GM12878 (cell line): ENCODE results near the gene NF1. TPM values are rescaled to one million over a fixed set of nuclear protein-coding genes. Genes with fewer than 3 reads are reported as not detected.

Experiments used
- ATAC-seq: fragments of 200-7000 bp; cut with Tn5 transposase; 3 replicates; pipeline ENCODE4 v1.9.1; 2020; ENCODE audit warnings: mild to moderate bottlenecking, moderate library complexity
- BruUV-seq: library from RNA; stranded (reverse); fragments of 400-500 nt; replicated peaks from 2 replicates; lab custom pipeline; 2021; lab: Mats Ljungman, UMichigan
- CTCF ChIA-PET: fragments of 300-600 bp; sonication (Branson Sonifier 250); formaldehyde crosslinking; extraction: SDS; loops from one replicate; lab custom pipeline; 2021; ENCODE audit warnings: inconsistent platforms; lab: Yijun Ruan, JAX
- POLR2A ChIA-PET: fragments of 350-600 bp; formaldehyde crosslinking; extraction: SDS; loops from one replicate; lab custom pipeline; 2021; ENCODE audit warnings: inconsistent platforms; lab: Charles Lee
- RAD21 ChIA-PET: fragments of 300-600 bp; sonication (Branson Sonifier 250); formaldehyde crosslinking; loops from one replicate; lab custom pipeline; 2023; ENCODE audit warnings: antibody characterized with exemption; ENCODE audit not compliant: unreplicated experiment; lab: Charles Lee
- SMC1A ChIA-PET: fragments of 300-600 bp; sonication (Branson Sonifier 250); formaldehyde crosslinking; loops from one replicate; lab custom pipeline; 2023; ENCODE audit not compliant: unreplicated experiment, uncharacterized antibody; lab: Charles Lee
- DNase-seq: peaks from one replicate; pipeline ENCODE4 v3.0.0-alpha.2; 2011; ENCODE audit warnings: low read depth, low spot score
- FAIRE-seq: peaks from 3 replicates; lab custom pipeline; 2011; peaks lifted over from hg19 to GRCh38; lab: Jason Lieb, UNC
- H2AFZ ChIP-seq: 2 replicates; pipeline ENCODE4 v1.6.0; 2011; ENCODE audit warnings: low read depth, low read length, control low read depth; ENCODE audit not compliant: control insufficient read depth
- H3K27ac ChIP-seq: 2 replicates; pipeline ENCODE4 v1.5.1; 2011; ENCODE audit warnings: control low read depth; ENCODE audit not compliant: control insufficient read depth, insufficient read depth
- H3K27me3 ChIP-seq, 2 experiments: replicated peaks in 1 of 2; 2 replicates each; pipeline versions ENCODE4 v1.6.0 to v1.6.1; 2011; ENCODE audit warnings: low read length in 1 of 2; ENCODE audit not compliant: control insufficient read depth in 2 of 2, insufficient read depth in 2 of 2
- H3K36me3 ChIP-seq, 2 experiments: 2 replicates each; pipeline ENCODE4 v1.5.1; 2011; ENCODE audit warnings: low read length in 1 of 2; ENCODE audit not compliant: control insufficient read depth in 2 of 2, insufficient read depth in 2 of 2
- H3K4me1 ChIP-seq: 2 replicates; pipeline ENCODE4 v1.6.1; 2011; ENCODE audit warnings: mild to moderate bottlenecking, low read length, moderate library complexity, mixed read lengths; ENCODE audit not compliant: control insufficient read depth, insufficient read depth
- H3K4me2 ChIP-seq: 2 replicates; pipeline ENCODE4 v1.6.0; 2011; ENCODE audit warnings: control low read depth; ENCODE audit not compliant: control insufficient read depth, insufficient read depth
- H3K4me3 ChIP-seq: fragments of 200-600 bp; sonication (generic); 2 replicates; pipeline ENCODE4 v1.5.1; 2016
- H3K79me2 ChIP-seq: 2 replicates; pipeline ENCODE4 v1.6.0; 2011; ENCODE audit warnings: low read length; ENCODE audit not compliant: control insufficient read depth, insufficient read depth
- H3K9ac ChIP-seq: 2 replicates; pipeline ENCODE4 v1.8.0; 2011; ENCODE audit warnings: low read length, control low read depth, mixed read lengths; ENCODE audit not compliant: control insufficient read depth, insufficient read depth
- H3K9me3 ChIP-seq: replicated peaks from 3 replicates; pipeline ENCODE4 v1.5.1; 2011; ENCODE audit warnings: mild to moderate bottlenecking, low read length; ENCODE audit not compliant: control insufficient read depth, insufficient read depth
- H4K20me1 ChIP-seq: 2 replicates; pipeline ENCODE4 v1.6.0; 2011; ENCODE audit not compliant: control insufficient read depth, insufficient read depth
- MEF2B ChIP-seq: fragments of 450-650 bp; IDR thresholded peaks from 2 replicates; pipeline ENCODE4 v1.6.1; 2018; ENCODE audit warnings: mild to moderate bottlenecking, moderate library complexity; ENCODE audit not compliant: partially characterized antibody, poor library complexity, severe bottlenecking
- NFXL1 ChIP-seq: fragments of 450-650 bp; IDR thresholded peaks from 2 replicates; pipeline ENCODE4 v1.6.1; 2017; ENCODE audit warnings: antibody characterized with exemption, mild to moderate bottlenecking, borderline replicate concordance
- RELA ChIP-seq: fragments of 450-650 bp; IDR thresholded peaks from 2 replicates; pipeline ENCODE4 v1.8.0; 2014; ENCODE audit warnings: borderline replicate concordance; ENCODE audit not compliant: partially characterized antibody
- ZZZ3 ChIP-seq: IDR thresholded peaks from 2 replicates; pipeline ENCODE4 v1.6.1; 2011; ENCODE audit warnings: low read depth; ENCODE audit not compliant: control insufficient read depth, insufficient read length
- WGBS: methylation state at CpG from one replicate; pipeline ENCODE4 v1.1.6; 2016; ENCODE audit warnings: low lambda C conversion rate; ENCODE audit not compliant: insufficient replicate concordance, insufficient coverage; ENCODE audit errors: missing lambda C conversion rate; 5-methylcytosine and 5-hydroxymethylcytosine counted together
- in situ Hi-C: fragments of 300-500 bp; cut with MboI; formaldehyde crosslinking; loops from 9 replicates; pipeline ENCODE4 v1.14.3; 2018; ENCODE audit warnings: mixed read lengths
- intact Hi-C: fragments of 100-400 bp; cut with micrococcal nuclease; formaldehyde crosslinking; loops from one replicate; pipeline ENCODE4 v1.14.2; 2022; ENCODE audit not compliant: unreplicated experiment
- polyA plus RNA-seq, 11 experiments: library from polyadenylated mRNA; depleted of rRNA in 4 of 11; unstranded in 6 of 11; stranded (reverse) in 5 of 11; fragments of >200 nt; fragmentation: Nextera tagmentation in 4 of 11; fragmentation: Illumina TruSeq in 1 of 11; extraction: Ambion mirVana in 4 of 11; extraction: Trizol in 1 of 11; gene quantifications; 1 replicate in 1 of 11; 2 replicates in 10 of 11; pipeline versions ENCODE4 v1.2.1 to v1.2.3, GENCODE V29; 2011 to 2016; ENCODE audit warnings: inconsistent platforms in 2 of 11, missing spikeins in 2 of 11, low read depth in 1 of 11
- total RNA-seq, 4 experiments: library from RNA; depleted of rRNA in 3 of 4; stranded (reverse); fragments of >200 nt in 3 of 4; fragmentation: Illumina TruSeq in 1 of 4; extraction: Trizol in 1 of 4; gene quantifications; 2 replicates each; pipeline versions ENCODE4 v1.2.1 to v1.2.3, GENCODE V29; 2013 to 2021
- TF ChIP-seq, protein P1 (sequence below): fragments of 450-650 bp; IDR thresholded peaks from 2 replicates; pipeline ENCODE4 v1.6.1; 2017; ENCODE audit warnings: mild to moderate bottlenecking, moderate library complexity
- TF ChIP-seq, protein P2 (sequence below): fragments of 450-650 bp; IDR thresholded peaks from 2 replicates; pipeline ENCODE4 v1.6.1; 2014; ENCODE audit warnings: mild to moderate bottlenecking

Gene NF1
- total and polyA plus RNA-seq, 10 of the 15 experiments (the other 5 are each of a cell fraction or from before 2014, with no cell fraction given) = 2.5 to 31.8 (median 16.6) TPM

- Histone ChIP-seq H3K36me3 (peaks cover 0 to 16% of the 10 kb centered on the region in 2 experiments; a peak in 2 of 4 replicates), H3K27me3 (no peaks in the 10 kb centered on the region), H3K79me2 (no peaks in the 10 kb centered on the region), H4K20me1 (no peaks in the 10 kb centered on the region), H3K9ac (no peak overlapping the region), H2AFZ (no peak overlapping the region), H3K27ac (no peak overlapping the region), H3K4me3 (no peak overlapping the region), H3K4me1 (no peaks in the 10 kb centered on the region), H3K9me3 (no peaks in the 10 kb centered on the region), H3K4me2 (no peak overlapping the region)
- DNase-seq (no peak), ATAC-seq (no peak), FAIRE-seq (no peak)
- 100% methylated on average over 1 of the region's 1 CpG for WGBS
- in situ Hi-C loops (no loop called here), intact Hi-C loops (no loop called here)
- TF ChIP-seq, protein P1, sequence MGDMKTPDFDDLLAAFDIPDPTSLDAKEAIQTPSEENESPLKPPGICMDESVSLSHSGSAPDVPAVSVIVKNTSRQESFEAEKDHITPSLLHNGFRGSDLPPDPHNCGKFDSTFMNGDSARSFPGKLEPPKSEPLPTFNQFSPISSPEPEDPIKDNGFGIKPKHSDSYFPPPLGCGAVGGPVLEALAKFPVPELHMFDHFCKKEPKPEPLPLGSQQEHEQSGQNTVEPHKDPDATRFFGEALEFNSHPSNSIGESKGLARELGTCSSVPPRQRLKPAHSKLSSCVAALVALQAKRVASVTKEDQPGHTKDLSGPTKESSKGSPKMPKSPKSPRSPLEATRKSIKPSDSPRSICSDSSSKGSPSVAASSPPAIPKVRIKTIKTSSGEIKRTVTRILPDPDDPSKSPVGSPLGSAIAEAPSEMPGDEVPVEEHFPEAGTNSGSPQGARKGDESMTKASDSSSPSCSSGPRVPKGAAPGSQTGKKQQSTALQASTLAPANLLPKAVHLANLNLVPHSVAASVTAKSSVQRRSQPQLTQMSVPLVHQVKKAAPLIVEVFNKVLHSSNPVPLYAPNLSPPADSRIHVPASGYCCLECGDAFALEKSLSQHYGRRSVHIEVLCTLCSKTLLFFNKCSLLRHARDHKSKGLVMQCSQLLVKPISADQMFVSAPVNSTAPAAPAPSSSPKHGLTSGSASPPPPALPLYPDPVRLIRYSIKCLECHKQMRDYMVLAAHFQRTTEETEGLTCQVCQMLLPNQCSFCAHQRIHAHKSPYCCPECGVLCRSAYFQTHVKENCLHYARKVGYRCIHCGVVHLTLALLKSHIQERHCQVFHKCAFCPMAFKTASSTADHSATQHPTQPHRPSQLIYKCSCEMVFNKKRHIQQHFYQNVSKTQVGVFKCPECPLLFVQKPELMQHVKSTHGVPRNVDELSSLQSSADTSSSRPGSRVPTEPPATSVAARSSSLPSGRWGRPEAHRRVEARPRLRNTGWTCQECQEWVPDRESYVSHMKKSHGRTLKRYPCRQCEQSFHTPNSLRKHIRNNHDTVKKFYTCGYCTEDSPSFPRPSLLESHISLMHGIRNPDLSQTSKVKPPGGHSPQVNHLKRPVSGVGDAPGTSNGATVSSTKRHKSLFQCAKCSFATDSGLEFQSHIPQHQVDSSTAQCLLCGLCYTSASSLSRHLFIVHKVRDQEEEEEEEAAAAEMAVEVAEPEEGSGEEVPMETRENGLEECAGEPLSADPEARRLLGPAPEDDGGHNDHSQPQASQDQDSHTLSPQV = no peak
- TF ChIP-seq MEF2B (no peak), NFXL1 (no peak), ZZZ3 (no peak), RELA (no peak)
- TF ChIP-seq, protein P2, sequence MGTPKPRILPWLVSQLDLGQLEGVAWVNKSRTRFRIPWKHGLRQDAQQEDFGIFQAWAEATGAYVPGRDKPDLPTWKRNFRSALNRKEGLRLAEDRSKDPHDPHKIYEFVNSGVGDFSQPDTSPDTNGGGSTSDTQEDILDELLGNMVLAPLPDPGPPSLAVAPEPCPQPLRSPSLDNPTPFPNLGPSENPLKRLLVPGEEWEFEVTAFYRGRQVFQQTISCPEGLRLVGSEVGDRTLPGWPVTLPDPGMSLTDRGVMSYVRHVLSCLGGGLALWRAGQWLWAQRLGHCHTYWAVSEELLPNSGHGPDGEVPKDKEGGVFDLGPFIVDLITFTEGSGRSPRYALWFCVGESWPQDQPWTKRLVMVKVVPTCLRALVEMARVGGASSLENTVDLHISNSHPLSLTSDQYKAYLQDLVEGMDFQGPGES = no peak
- SMC1A ChIA-PET = interaction anchor here (1.0 to 2.1 kb wide), 2 partner anchors 10 to 17 kb away, joined by 3 to 7 read pairs; no protein-coding TSS in a partner anchor
- POLR2A ChIA-PET = interaction anchor here (0.6 kb wide), 1 partner anchor 78 kb away, joined by 3 read pairs; no protein-coding TSS in a partner anchor
- CTCF ChIA-PET = interaction anchor here (0.9 to 1.3 kb wide), 2 partner anchors 17 to 38 kb away, joined by 3 read pairs; no protein-coding TSS in a partner anchor
- no TSS peak for BruUV-seq
- RAD21 ChIA-PET = interaction anchor here (0.5 to 1.1 kb wide), 3 partner anchors 24 to 965 kb away, joined by 3 to 4 read pairs (median 4); partner anchors contain the start of gene EVI2A
These were observed 261.2 kb downstream of the NF1 start for GRCh38 chr17:31355935-31356334.
